Osteocyte (in vitro differentiated cells): ENCODE measurements around the gene FNDC3B. TPM values are rescaled to one million over a fixed set of nuclear protein-coding genes. Genes with fewer than 3 reads are reported as not detected.

ENCODE experiments used
- DNase-seq: peaks from one replicate; pipeline ENCODE4 v3.0.0; 2021; ENCODE audit warnings: mixed read lengths; ENCODE audit not compliant: unreplicated experiment; ENCODE audit errors: extremely low spot score
- H3K27ac Mint-ChIP-seq: one replicate; pipeline ENCODE4 v1.8.0; 2021; ENCODE audit warnings: mild to moderate bottlenecking, mixed read lengths; ENCODE audit not compliant: unreplicated experiment
- H3K27me3 Mint-ChIP-seq: one replicate; pipeline ENCODE4 v1.8.0; 2021; ENCODE audit warnings: mixed read lengths; ENCODE audit not compliant: unreplicated experiment
- H3K36me3 Mint-ChIP-seq: one replicate; pipeline ENCODE4 v1.8.0; 2021; ENCODE audit warnings: mixed read lengths; ENCODE audit not compliant: unreplicated experiment
- H3K4me1 Mint-ChIP-seq: one replicate; pipeline ENCODE4 v1.8.0; 2021; ENCODE audit warnings: mixed read lengths; ENCODE audit not compliant: unreplicated experiment
- H3K4me3 Mint-ChIP-seq: one replicate; pipeline ENCODE4 v1.8.0; 2021; ENCODE audit warnings: mild to moderate bottlenecking, moderate library complexity, mixed read lengths; ENCODE audit not compliant: unreplicated experiment
- H3K9me3 Mint-ChIP-seq: one replicate; pipeline ENCODE4 v1.8.0; 2021; ENCODE audit warnings: mixed read lengths; ENCODE audit not compliant: unreplicated experiment
- CTCF ChIP-seq: fragments of 200-600 bp; sonication (generic); IDR thresholded peaks from 2 replicates; pipeline ENCODE4 v1.5.0; 2021; ENCODE audit warnings: antibody characterized with exemption, mild to moderate bottlenecking, moderate library complexity
- total RNA-seq: library from RNA; stranded (reverse); gene quantifications from 2 replicates; pipeline ENCODE4 v1.2.1, GENCODE V29; 2021

The FNDC3B gene
- total RNA-seq, 1 donor from 2014 or later: 240 TPM

- TF ChIP-seq CTCF: no peak
- Mint-ChIP-seq H3K36me3 (peaks cover 57% of the 10 kb centered on the region), H3K27ac (peak overlapping the region; percentile 14), H3K4me1 (peaks cover 17% of the 10 kb centered on the region), H3K4me3 (no peak overlapping the region), H3K27me3 (no peaks in the 10 kb centered on the region), H3K9me3 (no peaks in the 10 kb centered on the region)
- no peak for DNase-seq
Measured at GRCh38 chr3:172120912-172121311, 81.5 kb downstream of the FNDC3B start.

- H3K4me1 Mint-ChIP-seq: peaks cover 28% of the 10 kb centered on the region
- H3K27me3 Mint-ChIP-seq: no peaks in the 10 kb centered on the region
- no peak for TF ChIP-seq CTCF
- no peak overlapping the region for H3K4me3 Mint-ChIP-seq
- H3K9me3 Mint-ChIP-seq: no peaks in the 10 kb centered on the region
- H3K36me3 Mint-ChIP-seq: peaks cover 60% of the 10 kb centered on the region
- peak overlapping the region; percentile 18 for H3K27ac Mint-ChIP-seq
- no peak for DNase-seq
Measured at GRCh38 chr3:172121981-172122380, 82.6 kb downstream of the FNDC3B start.

GRCh38 chr3:172124271-172124670, 84.9 kb downstream of the FNDC3B start:
- H3K4me1 Mint-ChIP-seq: peaks cover 47% of the 10 kb centered on the region
- peaks cover 51% of the 10 kb centered on the region for H3K36me3 Mint-ChIP-seq
- H3K27me3 Mint-ChIP-seq: no peaks in the 10 kb centered on the region
- peak overlapping the region; percentile 27 for H3K27ac Mint-ChIP-seq
- no peak for TF ChIP-seq CTCF
- no peaks in the 10 kb centered on the region for H3K9me3 Mint-ChIP-seq
- DNase-seq: no peak
- H3K4me3 Mint-ChIP-seq: no peak overlapping the region

GRCh38 chr3:172125053-172125452, 85.7 kb downstream of the FNDC3B start:
- peaks cover 55% of the 10 kb centered on the region for H3K4me1 Mint-ChIP-seq
- no peak for TF ChIP-seq CTCF
- H3K4me3 Mint-ChIP-seq: no peak overlapping the region
- H3K27me3 Mint-ChIP-seq: no peaks in the 10 kb centered on the region
- H3K27ac Mint-ChIP-seq: peak overlapping the region; percentile 84
- no peaks in the 10 kb centered on the region for H3K9me3 Mint-ChIP-seq
- DNase-seq: no peak
- H3K36me3 Mint-ChIP-seq: peaks cover 49% of the 10 kb centered on the region

GRCh38 chr3:172125963-172126457, 86.6 kb downstream of the FNDC3B start:
- Mint-ChIP-seq H3K9me3 (no peaks in the 10 kb centered on the region), H3K4me1 (peaks cover 59% of the 10 kb centered on the region), H3K27ac (peak overlapping the region; percentile 84), H3K4me3 (no peak overlapping the region), H3K36me3 (peaks cover 44% of the 10 kb centered on the region), H3K27me3 (no peaks in the 10 kb centered on the region)
- no peak for TF ChIP-seq CTCF
- DNase-seq: no peak
